NCI-H2227 treated with DMSO at 0.1 percent for 48 hours (cell line): ENCODE measurements around the gene TPST1.
"Not testable (repeated sequence)": the region's sequence is repeated elsewhere in the genome, so short reads cannot be mapped to it uniquely, and the experiment has no call there.

Source experiments
- DNase-seq: peaks from one replicate; lab custom pipeline; 2025; lab: John Stamatoyannopoulos, UW

The TPST1 gene

GRCh38 chr7:66331883-66332282 is 126.7 kb downstream of the TPST1 start:
- no peak for DNase-seq

DNA sequence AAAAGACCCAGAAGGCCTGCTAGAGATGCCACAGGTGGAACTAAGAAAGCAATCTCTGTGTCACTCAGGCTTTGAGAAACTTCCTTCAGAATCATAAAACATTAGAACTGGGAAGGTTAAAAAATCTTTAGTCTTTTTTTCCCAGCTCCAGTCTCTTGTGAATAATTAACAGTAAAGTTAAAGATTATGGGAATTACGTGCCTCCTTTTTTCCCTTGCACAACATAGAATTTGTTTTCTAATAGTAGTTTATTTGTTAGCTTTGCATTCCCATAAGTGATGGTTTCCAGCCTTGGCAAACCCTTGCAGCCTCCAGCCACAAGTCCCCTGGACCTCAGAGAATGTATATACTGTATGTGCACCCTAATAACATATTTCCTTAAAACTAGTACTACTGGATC is 128.3 kb downstream of the TPST1 start:
- DNase-seq: no peak

GRCh38 chr7:66335318-66335717 is 130.2 kb downstream of the TPST1 start:
- no peak for DNase-seq

DNA sequence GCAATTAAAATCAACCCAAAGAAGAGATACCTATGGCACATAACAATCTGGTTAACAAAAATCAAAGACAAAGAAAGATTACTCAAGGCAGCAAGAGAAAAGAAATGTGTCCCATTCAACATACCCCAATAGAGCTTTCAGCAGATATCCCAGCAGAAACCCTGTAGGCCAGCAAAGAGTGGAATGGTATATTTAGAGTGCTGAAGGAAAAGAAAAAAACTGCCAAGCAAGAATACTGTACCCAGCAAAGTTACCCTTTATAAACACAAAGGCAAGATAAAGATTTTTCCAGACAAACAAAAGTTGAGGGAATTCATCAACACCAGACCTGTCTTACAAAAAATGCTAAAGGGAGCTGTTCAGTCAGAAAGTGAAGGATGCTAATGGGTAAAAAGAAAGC is 131.6 kb downstream of the TPST1 start:
- DNase-seq: no peak

DNA sequence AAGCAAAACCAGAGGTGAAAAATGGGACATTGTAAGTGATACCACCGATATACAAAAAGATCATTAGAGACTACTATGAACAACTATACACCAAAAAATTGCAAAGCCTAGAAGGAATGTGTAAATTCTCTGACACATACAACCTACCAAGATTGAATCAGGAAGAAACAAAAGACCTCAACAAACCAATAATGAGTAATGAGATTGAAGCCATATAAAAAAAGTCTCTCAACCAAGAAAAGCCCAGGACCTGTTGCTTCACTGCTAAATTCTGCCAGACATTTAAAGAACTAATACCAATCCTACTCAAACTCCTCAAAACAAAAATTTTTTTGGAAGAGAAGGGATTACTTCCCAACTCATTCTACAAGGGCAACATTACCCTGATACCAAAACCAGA is 134.0 kb downstream of the TPST1 start:
- DNase-seq: no peak

DNA sequence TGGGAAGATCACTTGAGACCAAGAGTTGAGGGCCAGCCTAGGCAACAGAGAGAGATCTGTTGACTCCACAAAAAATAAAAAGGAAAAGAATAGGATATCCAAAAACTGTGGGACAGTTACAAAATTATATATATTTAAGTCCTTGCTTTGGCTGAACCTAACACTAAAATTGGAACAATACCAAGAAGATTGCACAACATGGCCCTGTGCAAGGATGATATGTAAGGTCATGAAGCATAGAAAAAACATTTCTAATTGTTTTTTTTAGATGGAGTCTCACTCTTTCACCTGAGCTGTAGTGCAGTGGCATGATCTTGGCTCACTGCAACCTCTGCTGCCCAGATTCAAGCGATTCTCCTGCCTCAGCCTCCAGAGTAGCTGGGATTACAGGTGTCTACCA is 139.0 kb downstream of the TPST1 start:
- DNase-seq: no peak

DNA sequence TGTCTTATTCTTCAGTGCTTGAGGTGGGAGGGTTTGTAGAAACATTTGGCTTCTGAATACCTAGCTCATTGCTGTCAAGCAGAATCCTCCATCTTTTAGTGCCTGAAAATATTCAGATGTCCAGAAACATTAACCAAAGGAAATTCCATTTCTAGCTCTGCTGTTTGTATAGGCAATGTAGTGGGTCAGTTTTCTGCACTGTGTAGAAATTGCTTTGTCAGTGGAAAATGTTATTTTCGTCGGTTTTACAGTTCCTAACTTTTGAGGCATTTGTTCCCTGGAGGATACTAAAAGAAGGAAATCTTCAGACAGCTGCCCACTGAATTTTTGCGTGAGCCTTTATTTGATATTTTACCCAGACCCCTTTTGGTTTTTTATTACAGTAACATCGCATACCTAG is 143.4 kb downstream of the TPST1 start:
- DNase-seq: no peak

DNA sequence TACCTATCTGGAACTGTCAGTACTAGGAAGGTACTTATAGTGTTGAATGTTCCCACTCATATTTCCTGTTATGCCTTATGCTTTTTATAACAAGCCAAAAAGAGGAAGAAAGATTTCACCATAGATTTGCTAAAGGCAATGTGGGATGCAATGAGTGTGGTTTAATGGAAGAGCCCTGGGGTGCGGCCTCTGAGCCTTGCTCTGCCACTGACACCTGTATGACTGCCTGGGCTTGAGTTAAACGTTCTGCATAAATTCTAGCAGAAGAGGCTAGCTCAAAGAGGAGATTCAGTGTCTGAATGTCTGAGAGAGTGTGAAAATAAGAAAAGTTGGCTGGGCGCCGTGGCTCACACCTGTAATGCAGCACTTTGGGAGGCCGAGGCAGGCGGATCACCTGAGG is 143.8 kb downstream of the TPST1 start:
- no peak for DNase-seq

DNA sequence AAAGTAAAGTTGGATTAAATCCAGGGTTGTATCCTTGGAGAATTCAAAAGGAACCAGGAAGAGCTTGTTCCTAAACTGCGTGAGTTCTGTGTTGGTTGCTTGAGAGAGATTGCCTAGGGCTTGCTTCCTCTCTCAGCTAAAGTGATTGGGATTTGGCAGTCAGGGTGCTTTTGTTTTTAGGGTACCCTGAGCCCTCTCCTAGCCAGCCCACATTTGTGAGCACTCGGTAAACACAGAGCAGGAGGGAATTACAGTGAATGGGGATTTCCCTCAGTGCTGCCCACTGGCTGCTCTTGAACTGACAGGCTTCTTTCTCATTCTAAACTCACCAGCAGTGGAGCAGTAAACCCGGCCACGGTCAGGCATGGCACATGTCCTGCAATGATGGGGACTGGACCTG is 146.9 kb downstream of the TPST1 start:
- no peak for DNase-seq

- DNase-seq: no peak
Observed at GRCh38 chr7:66353547-66353946, 148.4 kb downstream of the TPST1 start.

DNA sequence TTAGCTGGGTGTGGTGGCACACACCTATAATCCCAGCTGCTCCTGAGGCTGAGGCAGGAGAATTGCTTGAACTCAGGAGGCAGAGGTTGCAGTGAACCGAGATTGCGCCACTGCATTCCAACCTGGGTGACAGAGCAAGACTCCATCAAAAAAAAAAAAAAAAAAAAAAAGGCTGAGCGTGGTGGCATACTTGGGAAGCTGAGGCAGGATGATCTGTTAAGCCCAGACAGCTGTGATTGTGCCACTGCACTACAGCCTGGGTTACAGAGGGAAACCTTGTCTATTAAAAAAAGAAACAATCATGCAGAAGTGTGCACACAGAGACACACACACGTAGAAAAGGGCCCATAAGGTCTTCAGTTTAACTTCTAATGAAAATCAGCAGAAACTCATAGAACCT is 150.6 kb downstream of the TPST1 start:
- no peak for DNase-seq

- DNase-seq: no peak
Observed at GRCh38 chr7:66356277-66356721, 151.2 kb downstream of the TPST1 start.

- no peak for DNase-seq
Observed at GRCh38 chr7:66357087-66357486, 152.0 kb downstream of the TPST1 start.

- no peak for DNase-seq
Observed at GRCh38 chr7:66359656-66360211, 154.6 kb downstream of the TPST1 start.

- DNase-seq: no peak
Observed at GRCh38 chr7:66362136-66362535, 157.0 kb downstream of the TPST1 start.

GRCh38 chr7:66363635-66364034 is 158.5 kb downstream of the TPST1 start:
- no peak for DNase-seq

- not testable (repeated sequence) for DNase-seq
Observed at GRCh38 chr7:66365031-66365430, 159.9 kb downstream of the TPST1 start.

DNA sequence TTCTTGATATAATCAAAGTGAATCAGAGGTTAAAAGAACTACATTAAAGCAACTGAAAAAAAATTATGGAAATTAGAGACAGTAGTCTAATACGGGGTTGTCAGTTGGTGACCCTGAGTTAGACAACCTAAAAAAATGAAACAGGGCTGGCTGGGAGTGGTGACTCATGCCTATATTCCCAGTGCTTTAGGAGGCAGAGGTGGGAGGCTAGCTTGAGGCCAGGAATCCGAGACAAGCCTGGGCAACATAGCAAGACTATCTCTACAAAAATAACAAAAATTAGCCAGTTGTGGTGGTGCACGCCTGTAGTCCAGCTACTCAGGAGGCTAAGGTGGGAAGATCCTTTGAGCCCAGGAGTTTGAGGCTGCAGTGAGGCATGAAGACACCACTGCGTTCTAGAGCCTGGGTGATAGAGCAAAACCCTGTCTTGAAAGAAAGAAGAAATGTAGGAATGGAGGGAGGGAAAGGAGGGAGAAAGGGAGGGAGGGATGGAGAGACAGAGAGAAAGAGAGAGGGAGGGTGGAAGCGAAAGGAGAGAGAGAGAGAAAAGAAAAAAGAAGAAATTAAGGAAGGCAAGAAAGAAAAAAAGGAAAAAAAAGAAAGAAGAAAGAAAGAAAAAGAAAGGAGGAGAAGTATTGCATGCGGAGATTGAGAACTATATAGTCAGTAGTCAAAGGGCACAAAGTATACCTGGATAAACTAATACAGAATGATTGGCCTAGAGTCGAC is 166.1 kb downstream of the TPST1 start:
- DNase-seq: no peak

- not testable (repeated sequence) for DNase-seq
Observed at GRCh38 chr7:66374141-66374840, 169.2 kb downstream of the TPST1 start.

DNA sequence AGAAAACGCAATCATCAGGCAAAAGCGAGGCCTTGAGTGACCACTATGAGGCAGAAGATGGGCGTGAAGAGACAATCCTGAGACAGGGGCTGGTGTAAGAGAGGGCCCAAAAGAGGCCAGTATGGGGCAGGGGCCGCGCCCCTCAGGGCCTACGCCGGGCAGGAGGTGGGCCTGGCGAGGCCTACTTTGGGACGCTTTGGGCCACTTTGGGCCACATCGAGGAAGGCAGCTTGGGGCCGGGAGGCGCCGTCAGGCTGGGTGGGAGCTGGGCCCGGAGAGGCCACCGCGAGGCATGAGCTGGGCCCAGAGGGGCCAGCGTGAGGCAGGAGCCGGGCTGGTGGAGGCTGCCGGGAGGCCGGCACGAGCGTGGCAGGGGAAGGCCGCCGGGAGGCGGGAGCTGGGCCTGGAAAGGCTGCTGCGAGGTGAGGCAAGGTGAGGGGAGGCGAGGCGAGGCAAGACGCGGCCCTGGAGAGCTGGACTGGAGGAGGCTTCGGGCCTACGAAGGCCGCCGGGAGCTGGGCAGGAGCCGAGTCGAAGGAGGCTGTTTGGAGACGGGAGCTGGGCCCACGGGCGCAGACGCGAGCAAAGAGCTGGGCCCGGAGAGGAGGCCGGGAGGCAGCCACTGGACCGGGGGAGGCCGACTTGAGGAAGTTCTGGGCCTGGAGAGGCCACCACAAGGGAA is 171.3 kb downstream of the TPST1 start:
- DNase-seq: no peak

- DNase-seq: no peak
Observed at GRCh38 chr7:66377045-66377444, 171.9 kb downstream of the TPST1 start.

DNA sequence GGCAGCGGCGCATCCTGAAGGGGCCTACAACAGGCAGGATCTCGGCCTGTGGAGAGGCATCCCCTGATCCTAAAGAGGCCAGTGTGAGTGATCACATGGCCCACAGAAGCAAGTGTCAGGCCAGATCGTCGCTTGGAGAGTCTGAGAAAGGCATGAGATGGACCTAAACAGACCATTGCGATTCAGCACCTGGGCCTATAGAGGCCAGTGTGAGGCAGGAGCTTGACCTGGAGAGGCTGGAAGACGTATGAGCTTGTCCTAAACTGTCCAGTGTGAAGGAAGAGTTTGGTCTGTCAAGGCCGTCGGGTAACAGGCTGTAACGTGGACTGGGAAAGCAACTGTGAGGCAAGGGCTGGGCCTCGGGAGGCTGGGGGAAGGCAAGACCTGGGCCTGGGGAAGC is 172.6 kb downstream of the TPST1 start:
- DNase-seq: no peak
